HG03280 (cell line): ENCODE results near the gene DNAJB11.
A peak's percentile ranks its signal among the peaks of the same experiment; 100 is the strongest.

ENCODE experiments used
- ATAC-seq: cut with Tn5 transposase; IDR thresholded peaks from one replicate; pipeline ENCODE4 v1.9.1; 2021; ENCODE audit warnings: mild to moderate bottlenecking, moderate library complexity; ENCODE audit not compliant: unreplicated experiment

DNAJB11 gene

DNA sequence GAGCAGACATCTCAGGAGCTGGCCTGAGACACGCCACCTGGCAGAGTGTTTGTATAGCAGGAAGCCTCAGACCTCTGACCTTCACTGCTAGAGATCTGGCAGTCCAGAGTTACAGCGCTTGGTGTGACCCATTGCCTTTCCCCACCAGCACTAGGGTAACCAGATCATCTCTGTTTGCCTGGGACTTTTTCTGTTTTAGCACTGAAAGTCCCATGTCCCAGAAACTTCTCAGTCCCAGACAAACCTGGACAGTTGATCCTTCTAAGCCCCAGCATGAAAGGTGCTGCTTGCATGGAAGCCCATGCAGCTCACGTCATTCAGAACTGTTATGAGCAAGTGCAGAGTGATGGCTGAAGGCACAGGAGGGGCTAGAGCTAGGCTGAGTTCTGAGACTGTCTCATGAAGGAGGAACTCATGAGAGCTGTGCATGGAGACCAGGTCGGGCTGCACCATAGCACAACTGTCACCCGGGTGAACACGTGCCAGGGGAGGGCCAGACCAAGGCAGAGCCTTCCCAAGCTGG is 24.1 kb downstream of the DNAJB11 start:
- no peak for ATAC-seq

DNA sequence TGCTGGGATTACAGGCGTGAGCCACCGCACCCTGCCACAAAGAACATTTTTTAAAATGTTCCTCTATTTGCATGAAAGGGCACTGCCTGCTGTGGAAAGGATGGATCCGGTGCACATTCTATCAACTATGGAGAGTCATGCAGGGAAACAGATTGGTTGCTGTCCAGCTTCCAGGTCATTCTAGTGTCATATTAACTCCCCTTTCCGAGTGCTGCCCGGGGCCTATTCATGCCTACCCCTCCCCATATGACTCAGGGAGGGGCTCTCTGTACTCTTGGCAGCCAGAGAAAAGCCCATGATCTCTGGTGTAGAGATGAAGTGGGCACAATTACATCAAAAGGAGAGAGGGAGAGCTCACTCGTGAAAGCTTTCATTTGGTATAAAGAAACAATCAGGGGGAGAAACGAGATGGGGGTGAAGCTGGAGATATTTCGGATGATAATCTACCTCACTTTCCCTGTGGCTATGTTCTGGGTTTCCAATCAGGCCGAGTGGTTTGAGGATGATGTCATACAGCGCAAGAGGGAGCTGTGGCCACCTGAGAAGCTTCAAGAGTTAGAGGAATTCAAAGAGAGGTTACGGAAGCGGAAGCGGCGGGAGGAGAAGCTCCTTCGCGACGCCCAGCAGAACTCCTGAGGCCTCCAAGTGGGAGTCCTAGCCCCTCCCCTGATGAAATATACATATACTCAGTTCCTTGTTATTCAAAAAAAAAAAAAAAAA is 26.2 kb downstream of the DNAJB11 start:
- ATAC-seq = no peak

GRCh38 chr3:186598108-186598784 is 27.7 kb downstream of the DNAJB11 start:
- no peak for ATAC-seq

DNA sequence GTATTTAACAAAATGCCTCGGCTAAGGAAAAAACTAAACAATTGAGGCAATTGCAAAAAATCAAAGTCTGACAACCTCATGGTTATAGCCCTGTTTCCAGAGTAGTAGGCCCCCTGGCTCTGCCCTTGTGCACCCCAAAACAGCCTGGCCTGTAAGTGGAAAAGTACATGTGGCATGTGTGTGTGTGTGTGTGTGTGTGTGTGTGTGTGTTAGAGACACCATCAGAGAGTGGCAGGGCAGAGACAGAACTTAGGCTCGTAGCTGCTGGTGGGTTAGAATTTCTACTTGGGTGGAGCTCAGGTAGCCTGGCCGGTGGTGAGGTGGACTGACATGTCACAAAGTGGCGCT is 28.2 kb downstream of the DNAJB11 start:
- ATAC-seq = no peak

- no peak for ATAC-seq
Measured at GRCh38 chr3:186599142-186599784, 28.7 kb downstream of the DNAJB11 start.

- no peak for ATAC-seq
Measured at GRCh38 chr3:186599785-186600166, 29.3 kb downstream of the DNAJB11 start.

- no peak for ATAC-seq
Measured at GRCh38 chr3:186600896-186601295, 30.4 kb downstream of the DNAJB11 start.

DNA sequence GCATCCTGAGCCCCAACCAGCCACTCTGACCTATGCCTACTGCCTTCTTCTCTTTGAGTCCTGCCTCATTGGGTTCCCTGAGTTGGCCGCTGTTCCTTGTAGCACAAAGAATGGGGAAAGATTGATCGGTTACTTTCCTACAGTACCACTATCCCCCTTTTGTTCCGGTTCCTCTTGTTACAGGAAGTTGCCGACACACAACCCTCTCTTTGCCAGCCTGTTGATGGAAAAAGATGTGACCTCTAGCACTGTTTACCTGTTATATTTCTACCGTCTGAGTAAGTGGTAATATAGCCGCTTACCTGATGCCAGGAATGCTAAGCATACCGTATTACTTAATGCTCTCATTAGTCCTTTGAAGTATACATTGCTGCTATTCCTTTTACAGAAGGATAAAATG is 32.6 kb downstream of the DNAJB11 start:
- ATAC-seq = no peak

- ATAC-seq = no peak
Measured at GRCh38 chr3:186605078-186605477, 34.6 kb downstream of the DNAJB11 start.

- no peak for ATAC-seq
Measured at GRCh38 chr3:186605561-186606545, 35.3 kb downstream of the DNAJB11 start.

GRCh38 chr3:186608624-186609215 is 38.2 kb downstream of the DNAJB11 start:
- no peak for ATAC-seq

DNA sequence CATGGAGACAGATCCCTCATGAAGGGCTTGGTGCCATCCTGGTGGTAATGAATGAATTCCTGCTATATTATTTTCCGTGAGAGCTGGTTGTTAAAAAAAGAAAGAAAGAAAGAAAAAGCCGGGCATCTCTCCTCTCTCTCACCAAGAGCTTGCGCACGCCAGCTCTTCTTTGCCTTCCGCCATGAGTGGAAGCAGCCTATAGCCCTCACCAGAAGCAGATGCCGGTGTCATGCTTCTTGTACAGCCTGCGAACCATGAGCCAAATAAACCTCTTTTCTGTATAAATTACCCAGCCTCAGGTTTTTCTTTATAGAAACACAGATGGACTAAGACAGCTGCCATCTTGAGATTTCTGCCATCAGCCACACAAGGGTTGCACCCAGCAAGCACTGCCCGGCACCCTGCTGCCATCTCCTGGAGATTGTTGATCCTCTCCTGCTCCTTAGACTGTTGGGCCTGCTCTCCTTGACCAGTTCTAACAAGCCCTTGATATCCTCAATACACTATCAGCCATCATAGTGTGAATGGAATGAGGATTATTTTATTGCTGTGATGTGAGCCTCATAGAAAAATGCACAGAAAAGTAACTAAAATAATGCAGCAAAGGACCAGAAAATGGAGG is 38.8 kb downstream of the DNAJB11 start:
- no peak for ATAC-seq

DNA sequence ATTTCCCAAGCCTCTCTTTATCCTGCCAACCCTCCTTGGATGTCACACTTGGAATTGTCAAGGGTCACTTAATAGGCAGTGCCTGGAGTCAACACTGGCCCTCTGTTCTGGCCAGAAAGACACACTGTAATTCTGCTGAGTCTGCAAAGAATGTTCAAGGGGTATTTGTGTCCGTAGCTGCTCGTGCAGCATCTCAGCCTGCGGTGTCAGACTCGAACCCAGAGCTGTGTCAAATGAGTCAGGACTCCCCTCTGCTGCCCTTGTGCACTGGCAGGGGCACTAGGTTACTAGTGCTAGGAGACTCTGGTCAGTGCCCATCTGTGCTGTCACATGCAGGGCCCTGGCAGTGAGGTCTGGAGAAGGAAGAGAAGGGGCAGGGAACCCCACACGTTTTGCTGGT is 41.5 kb downstream of the DNAJB11 start:
- ATAC-seq = no peak

- ATAC-seq = no peak
Measured at GRCh38 chr3:186612721-186613636, 42.5 kb downstream of the DNAJB11 start, which contains the start of gene AHSG. AHSG (plus strand) TSS chr3:186613060; CDS start chr3:186613142, 82 bp downstream.

DNA sequence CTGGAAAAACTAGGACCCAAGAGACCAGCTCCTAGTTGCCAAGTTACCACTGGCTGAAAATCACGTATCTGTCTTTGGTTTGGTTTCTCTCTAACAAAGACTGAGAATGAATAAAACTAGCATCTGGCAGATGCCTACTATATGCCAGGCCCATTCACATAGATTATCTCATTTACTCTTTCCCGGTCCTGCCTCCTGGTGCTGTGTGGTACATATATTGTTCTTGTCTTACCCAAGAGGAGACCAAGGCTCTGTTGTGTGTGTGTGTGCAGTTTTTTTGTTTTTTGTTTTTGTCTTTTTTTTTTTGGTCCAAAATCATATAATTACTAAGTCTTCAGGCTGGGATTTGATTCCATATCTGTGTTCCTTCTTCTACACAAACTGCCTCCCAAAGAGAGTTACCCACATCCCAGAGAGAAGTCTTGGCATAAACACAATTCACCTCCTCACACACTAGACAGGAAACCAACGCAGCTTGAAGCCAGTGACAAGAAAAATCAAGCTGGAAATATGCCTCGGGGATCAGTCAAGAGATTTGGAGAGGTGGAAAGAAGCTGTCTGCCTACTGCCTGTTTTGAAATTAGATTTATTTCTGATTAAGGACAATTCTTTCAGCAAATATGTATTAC is 43.2 kb downstream of the DNAJB11 start:
- no peak for ATAC-seq

GRCh38 chr3:186614266-186614596 is 43.7 kb downstream of the DNAJB11 start:
- ATAC-seq = no peak

- ATAC-seq = peak; percentile 64
Measured at GRCh38 chr3:186614597-186615483, 44.3 kb downstream of the DNAJB11 start.

DNA sequence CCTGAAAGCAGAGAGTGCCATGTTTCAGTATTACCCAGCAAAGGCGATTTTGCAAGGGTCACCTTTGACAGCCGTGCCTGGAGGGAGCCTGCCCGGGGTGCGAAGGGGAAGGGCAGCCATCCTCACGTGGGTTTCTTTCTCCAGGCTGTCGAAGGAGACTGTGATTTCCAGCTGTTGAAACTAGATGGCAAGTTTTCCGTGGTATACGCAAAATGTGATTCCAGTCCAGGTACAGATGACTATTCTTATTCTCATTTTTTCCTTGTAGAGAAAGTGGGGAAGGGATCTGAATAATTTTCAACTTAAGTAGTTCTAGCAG is 45.7 kb downstream of the DNAJB11 start:
- no peak for ATAC-seq
